Activated naive CD8-positive, alpha-beta T cell treated with anti-CD3 and anti-CD28 coated beads for 36 hours (primary cell): ENCODE data around the gene TPX2. TPM values are rescaled to one million over a fixed set of nuclear protein-coding genes. Genes with fewer than 3 reads are reported as not detected.
A peak's percentile ranks its signal among the peaks of the same experiment; 100 is the strongest.

Experiments
- DNase-seq: peaks from one replicate; pipeline ENCODE4 v3.0.0; 2021
- H3K27ac Mint-ChIP-seq: one replicate; pipeline ENCODE4 v1.8.0; 2022; ENCODE audit warnings: mild to moderate bottlenecking, moderate library complexity, mixed read lengths
- H3K27me3 Mint-ChIP-seq: one replicate; pipeline ENCODE4 v1.8.0; 2022; ENCODE audit warnings: mild to moderate bottlenecking, mixed read lengths
- H3K36me3 Mint-ChIP-seq: one replicate; pipeline ENCODE4 v1.8.0; 2021; ENCODE audit warnings: mild to moderate bottlenecking, mixed read lengths
- H3K4me1 Mint-ChIP-seq: one replicate; pipeline ENCODE4 v1.8.0; 2021; ENCODE audit warnings: mixed read lengths
- H3K4me3 Mint-ChIP-seq: one replicate; pipeline ENCODE4 v1.8.0; 2022; ENCODE audit warnings: mild to moderate bottlenecking, moderate library complexity, mixed read lengths
- H3K9me3 Mint-ChIP-seq: one replicate; pipeline ENCODE4 v1.8.0; 2022; ENCODE audit warnings: mixed read lengths
- total RNA-seq, 2 experiments: library from RNA; stranded (reverse); gene quantifications; one replicate each; pipeline ENCODE4 v1.2.3, GENCODE V29; 2021

Gene TPX2
- total RNA-seq, 2 experiments from 2014 or later, result 111 TPM

GRCh38 chr20:31835977-31836852 lies 97.1 kb downstream of the TPX2 start:
- no peak overlapping the region for H3K4me3 Mint-ChIP-seq
- H3K9me3 Mint-ChIP-seq, result no peaks in the 10 kb centered on the region
- peak; percentile 24 for DNase-seq
- peaks cover 8% of the 10 kb centered on the region for H3K4me1 Mint-ChIP-seq
- H3K36me3 Mint-ChIP-seq, result no peaks in the 10 kb centered on the region
- no peaks in the 10 kb centered on the region for H3K27me3 Mint-ChIP-seq
- no peak overlapping the region for H3K27ac Mint-ChIP-seq

DNA sequence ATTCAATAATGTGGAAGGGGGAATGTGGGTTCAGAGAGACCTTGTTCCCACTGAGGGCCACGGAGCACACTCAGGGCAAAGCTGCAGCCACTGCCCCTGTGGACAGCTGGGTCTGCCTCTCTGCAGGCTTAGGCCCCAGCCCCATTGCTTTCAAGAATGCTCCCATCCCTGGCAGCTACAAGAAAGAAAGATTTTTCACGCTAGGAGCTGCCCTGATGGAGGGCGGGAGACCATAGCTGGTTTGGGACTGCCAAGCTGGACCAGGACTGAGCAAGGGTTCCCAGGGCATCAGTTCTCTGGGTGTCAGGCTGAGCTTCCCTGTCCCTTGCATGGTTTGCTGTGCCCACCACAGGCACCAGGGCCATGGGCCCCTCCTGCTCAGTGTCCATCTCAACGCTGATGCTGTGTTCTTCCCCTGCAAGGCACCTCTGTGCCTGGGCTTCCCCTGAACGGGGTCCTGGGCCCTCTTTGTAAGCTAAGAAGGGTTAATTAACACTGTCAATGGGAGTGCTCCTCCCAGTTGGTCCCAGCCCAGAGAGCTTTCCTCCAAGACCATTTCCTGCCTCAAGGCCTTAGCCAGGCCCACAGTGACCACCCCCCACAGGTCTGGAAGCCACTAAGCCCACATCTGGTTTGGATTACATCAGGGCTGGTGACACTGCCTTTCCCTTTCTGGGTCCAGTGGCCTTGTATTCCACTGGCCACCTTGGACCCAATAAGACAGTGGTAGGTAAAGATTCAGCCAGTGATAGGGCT lies 97.9 kb downstream of the TPX2 start:
- H3K4me1 Mint-ChIP-seq, result peaks cover 8% of the 10 kb centered on the region
- H3K27ac Mint-ChIP-seq, result no peak overlapping the region
- H3K36me3 Mint-ChIP-seq, result no peaks in the 10 kb centered on the region
- no peak overlapping the region for H3K4me3 Mint-ChIP-seq
- H3K27me3 Mint-ChIP-seq, result no peaks in the 10 kb centered on the region
- H3K9me3 Mint-ChIP-seq, result no peaks in the 10 kb centered on the region
- DNase-seq, result no peak

DNA sequence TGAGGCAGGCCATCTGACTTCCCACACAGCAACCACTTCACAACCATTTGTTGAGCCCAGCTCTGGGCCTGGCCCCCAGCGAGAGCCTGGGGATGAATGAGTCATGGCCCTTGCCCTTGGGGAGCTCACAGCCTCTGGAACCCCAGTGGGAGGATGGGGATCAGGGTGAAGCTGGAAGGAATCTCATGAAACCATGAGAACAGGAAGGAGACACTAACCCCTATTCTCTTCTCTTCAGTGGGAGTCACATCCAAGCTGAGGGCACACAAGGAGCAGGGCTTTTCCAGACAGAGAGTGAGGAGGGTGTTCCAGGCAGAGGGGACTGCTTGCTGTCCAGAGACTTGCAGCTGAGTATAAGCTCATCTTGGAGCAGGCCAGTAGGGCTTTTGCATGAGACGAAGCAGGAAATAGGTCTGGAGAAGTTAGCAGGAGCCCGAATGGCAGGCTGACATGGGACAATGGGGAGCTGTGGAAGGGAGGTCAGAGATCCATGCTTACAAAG lies 98.9 kb downstream of the TPX2 start:
- no peaks in the 10 kb centered on the region for H3K27me3 Mint-ChIP-seq
- H3K4me3 Mint-ChIP-seq, result no peak overlapping the region
- H3K9me3 Mint-ChIP-seq, result no peaks in the 10 kb centered on the region
- H3K27ac Mint-ChIP-seq, result no peak overlapping the region
- H3K4me1 Mint-ChIP-seq, result peaks cover 8% of the 10 kb centered on the region
- no peaks in the 10 kb centered on the region for H3K36me3 Mint-ChIP-seq
- DNase-seq, result no peak

- H3K27me3 Mint-ChIP-seq, result no peaks in the 10 kb centered on the region
- no peak overlapping the region for H3K27ac Mint-ChIP-seq
- H3K9me3 Mint-ChIP-seq, result no peaks in the 10 kb centered on the region
- no peak overlapping the region for H3K4me3 Mint-ChIP-seq
- no peaks in the 10 kb centered on the region for H3K36me3 Mint-ChIP-seq
- H3K4me1 Mint-ChIP-seq, result peaks cover 8% of the 10 kb centered on the region
- DNase-seq, result no peak
Observed at GRCh38 chr20:31838646-31839292, 99.7 kb downstream of the TPX2 start.

DNA sequence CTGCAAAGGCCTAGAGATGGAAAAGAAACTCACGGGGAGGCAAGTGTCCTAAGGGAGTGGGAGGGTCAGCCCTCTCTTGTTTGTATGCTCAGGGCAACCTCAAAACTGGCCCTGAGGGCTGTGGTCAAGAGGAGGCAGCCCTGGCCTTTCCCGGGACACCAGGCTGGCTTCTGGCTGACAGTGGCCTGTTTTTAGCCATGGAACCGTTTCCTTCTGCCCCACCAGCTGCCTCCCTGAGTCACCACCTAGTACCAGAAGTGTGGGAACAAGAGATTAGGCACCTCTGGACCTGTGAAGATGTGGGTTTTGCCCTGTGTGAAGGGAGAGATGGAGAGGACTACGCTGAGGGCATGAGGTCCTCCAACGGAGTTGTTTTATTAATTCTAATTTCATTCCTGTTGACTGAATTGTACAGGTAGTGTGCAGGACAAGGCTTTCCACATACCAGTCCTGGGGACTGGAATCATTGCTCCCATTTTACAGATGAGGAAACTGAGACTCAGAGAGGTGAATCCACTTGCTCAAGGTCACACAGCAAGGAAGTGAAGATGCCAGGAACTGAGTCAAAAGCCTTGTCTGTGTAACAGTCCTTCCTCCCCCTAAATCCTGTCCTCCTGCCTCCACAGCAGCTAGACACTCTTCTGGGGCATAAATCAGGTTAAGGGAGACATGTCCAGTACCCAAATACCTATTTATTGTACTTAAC lies 100.8 kb downstream of the TPX2 start:
- Mint-ChIP-seq H3K9me3 (no peaks in the 10 kb centered on the region), H3K4me1 (peaks cover 8% of the 10 kb centered on the region), H3K4me3 (no peak overlapping the region), H3K27me3 (no peaks in the 10 kb centered on the region), H3K27ac (no peak overlapping the region), H3K36me3 (no peaks in the 10 kb centered on the region)
- DNase-seq, result no peak

- DNase-seq, result no peak
- H3K27me3 Mint-ChIP-seq, result no peaks in the 10 kb centered on the region
- no peak overlapping the region for H3K27ac Mint-ChIP-seq
- H3K36me3 Mint-ChIP-seq, result no peaks in the 10 kb centered on the region
- H3K4me3 Mint-ChIP-seq, result no peak overlapping the region
- no peaks in the 10 kb centered on the region for H3K9me3 Mint-ChIP-seq
- peaks cover 3% of the 10 kb centered on the region for H3K4me1 Mint-ChIP-seq
Observed at GRCh38 chr20:31840906-31841816, 102.1 kb downstream of the TPX2 start.

DNA sequence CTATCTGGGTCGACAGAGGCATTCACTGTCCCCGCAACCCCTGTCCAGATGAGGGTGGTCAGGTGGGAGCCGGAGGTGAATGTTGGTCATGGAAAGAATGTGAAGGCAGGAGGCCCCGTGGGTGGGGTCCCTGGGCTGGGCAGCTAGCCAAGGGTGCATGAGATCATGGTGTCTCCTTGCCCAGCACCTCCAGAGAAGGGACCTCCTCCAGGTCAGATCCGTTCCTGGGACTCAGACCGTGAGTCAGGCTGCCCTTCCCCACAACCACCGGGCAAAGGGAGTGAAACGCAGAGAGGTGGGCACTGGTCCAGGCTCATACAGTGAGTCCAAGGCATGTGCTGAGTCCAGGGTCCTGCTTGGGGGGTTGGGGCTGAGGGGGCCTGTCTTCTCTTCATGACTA lies 102.8 kb downstream of the TPX2 start:
- H3K4me3 Mint-ChIP-seq, result no peak overlapping the region
- no peak for DNase-seq

GRCh38 chr20:31842471-31843157 lies 103.5 kb downstream of the TPX2 start:
- Mint-ChIP-seq H3K9me3 (no peaks in the 10 kb centered on the region), H3K27me3 (no peaks in the 10 kb centered on the region), H3K4me1 (no peaks in the 10 kb centered on the region), H3K4me3 (no peak overlapping the region), H3K36me3 (no peaks in the 10 kb centered on the region), H3K27ac (no peak overlapping the region)
- DNase-seq, result no peak

More for the DNA sequence above, 102.8 kb downstream of the TPX2 start:
- Mint-ChIP-seq H3K27ac (no peak overlapping the region), H3K36me3 (no peaks in the 10 kb centered on the region), H3K9me3 (no peaks in the 10 kb centered on the region), H3K27me3 (no peaks in the 10 kb centered on the region), H3K4me1 (no peaks in the 10 kb centered on the region)

- no peak for DNase-seq
- Mint-ChIP-seq H3K27me3 (no peaks in the 10 kb centered on the region), H3K4me3 (no peak overlapping the region), H3K36me3 (no peaks in the 10 kb centered on the region), H3K27ac (no peak overlapping the region), H3K4me1 (no peaks in the 10 kb centered on the region), H3K9me3 (no peaks in the 10 kb centered on the region)
Observed at GRCh38 chr20:31843288-31843687, 104.2 kb downstream of the TPX2 start.

DNA sequence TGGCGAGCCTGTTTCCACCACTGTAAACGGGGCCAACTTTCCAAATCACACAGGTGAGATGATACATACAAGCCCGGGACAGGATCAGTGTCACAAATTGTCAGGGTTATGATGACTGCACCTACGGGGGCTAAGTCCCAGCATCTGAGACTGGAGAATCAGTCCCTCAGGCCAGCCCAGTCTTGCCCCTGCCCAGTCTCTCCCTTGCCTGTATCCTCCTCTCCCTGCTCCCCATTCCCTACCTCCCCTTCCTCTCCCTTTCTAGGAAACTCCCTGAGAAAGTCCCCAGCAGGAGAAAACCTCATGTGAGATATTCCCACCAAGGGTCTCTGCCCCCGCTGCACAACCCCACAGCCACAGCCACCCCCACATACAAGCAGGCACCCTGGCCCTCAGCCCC lies 104.8 kb downstream of the TPX2 start:
- H3K9me3 Mint-ChIP-seq, result no peaks in the 10 kb centered on the region
- H3K27ac Mint-ChIP-seq, result no peak overlapping the region

DNA sequence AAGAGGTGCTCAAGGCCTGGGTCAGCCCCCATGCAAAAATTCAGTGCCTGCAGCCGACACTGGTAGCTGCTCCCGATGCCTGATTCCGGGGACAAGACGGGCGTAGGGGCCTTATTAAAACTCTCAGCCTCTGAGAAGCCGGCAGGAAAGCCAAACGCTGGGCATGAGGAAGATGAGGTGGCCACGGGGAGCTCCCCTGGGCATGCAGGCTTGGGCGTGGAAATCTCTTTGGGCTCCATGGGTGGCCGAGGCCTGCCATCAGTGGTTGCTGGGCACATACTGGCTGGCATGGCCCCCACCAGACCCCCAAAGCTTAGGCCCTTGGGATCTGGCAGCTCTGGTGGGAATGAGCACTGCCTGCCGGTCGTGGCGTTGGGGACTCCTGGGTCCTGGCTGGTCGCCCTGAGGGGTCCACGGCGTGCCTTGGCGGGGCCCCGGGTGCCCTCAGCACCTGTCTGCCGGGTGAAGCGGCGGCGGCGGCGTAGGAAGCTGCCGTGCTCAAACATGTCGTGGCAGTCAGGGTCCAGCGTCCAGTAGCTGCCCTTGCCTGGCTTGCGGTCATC lies 105.7 kb downstream of the TPX2 start:
- no peak overlapping the region for H3K4me3 Mint-ChIP-seq
- no peak for DNase-seq
- no peak overlapping the region for H3K27ac Mint-ChIP-seq
- no peaks in the 10 kb centered on the region for H3K4me1 Mint-ChIP-seq
- no peaks in the 10 kb centered on the region for H3K36me3 Mint-ChIP-seq
- no peaks in the 10 kb centered on the region for H3K9me3 Mint-ChIP-seq
- H3K27me3 Mint-ChIP-seq, result peaks cover 4% of the 10 kb centered on the region

More for the DNA sequence above, 104.8 kb downstream of the TPX2 start:
- H3K36me3 Mint-ChIP-seq, result no peaks in the 10 kb centered on the region
- H3K4me3 Mint-ChIP-seq, result no peak overlapping the region
- H3K27me3 Mint-ChIP-seq, result peaks cover 3% of the 10 kb centered on the region
- no peaks in the 10 kb centered on the region for H3K4me1 Mint-ChIP-seq
- DNase-seq, result no peak

- DNase-seq, result no peak
- H3K27me3 Mint-ChIP-seq, result peaks cover 4% of the 10 kb centered on the region
- H3K36me3 Mint-ChIP-seq, result no peaks in the 10 kb centered on the region
- H3K4me1 Mint-ChIP-seq, result no peaks in the 10 kb centered on the region
- no peak within 1 kb of the TSS for H3K27ac Mint-ChIP-seq
- no peak within 1 kb of the TSS for H3K4me3 Mint-ChIP-seq
- H3K9me3 Mint-ChIP-seq, result no peaks in the 10 kb centered on the region
Observed at GRCh38 chr20:31845300-31845863, 106.3 kb downstream of the TPX2 start, which contains the start of gene FOXS1. Gene FOXS1 (minus strand): TSS chr20:31845604. CDS start chr20:31845542, 62 bp downstream.

DNA sequence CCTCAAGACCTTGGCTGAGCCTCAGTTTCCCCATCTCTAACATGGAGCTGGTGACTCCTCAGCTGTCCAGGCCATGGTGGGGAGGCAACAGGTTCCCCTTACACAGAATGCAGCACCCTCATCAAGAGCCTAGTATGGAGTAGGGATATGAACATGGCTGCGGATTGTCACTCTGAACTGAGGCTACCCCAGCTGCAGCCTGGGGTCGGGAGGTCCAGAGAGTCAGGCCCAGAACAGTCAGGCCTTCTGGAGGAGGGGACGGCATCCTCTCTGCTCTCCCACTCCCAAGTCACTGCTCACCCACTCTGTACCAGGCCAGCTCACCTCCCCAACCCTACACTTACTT lies 107.7 kb downstream of the TPX2 start:
- H3K4me3 Mint-ChIP-seq, result no peak overlapping the region
- H3K4me1 Mint-ChIP-seq, result no peaks in the 10 kb centered on the region
- H3K27me3 Mint-ChIP-seq, result peaks cover 15% of the 10 kb centered on the region
- no peak overlapping the region for H3K27ac Mint-ChIP-seq
- no peak for DNase-seq
- no peaks in the 10 kb centered on the region for H3K36me3 Mint-ChIP-seq
- no peaks in the 10 kb centered on the region for H3K9me3 Mint-ChIP-seq
